NCI-H774 (cell line): ENCODE data around the gene HSPG2.

Experiments used
- DNase-seq: peaks from one replicate; lab custom pipeline; 2025; lab: John Stamatoyannopoulos, UW

The HSPG2 gene

GRCh38 chr1:21879928-21880618 is 57.0 kb downstream of the HSPG2 start:
- DNase-seq: no peak

- DNase-seq: no peak
Measured at GRCh38 chr1:21878840-21879478, 58.2 kb downstream of the HSPG2 start.

- DNase-seq: no peak
Measured at GRCh38 chr1:21878009-21878773, 58.9 kb downstream of the HSPG2 start.

GRCh38 chr1:21876267-21876666 is 60.8 kb downstream of the HSPG2 start:
- DNase-seq: no peak

- no peak for DNase-seq
Measured at GRCh38 chr1:21875621-21876063, 61.5 kb downstream of the HSPG2 start.

GRCh38 chr1:21874778-21875547 is 62.1 kb downstream of the HSPG2 start:
- DNase-seq: no peak

- DNase-seq: no peak
Measured at GRCh38 chr1:21874328-21874727, 62.8 kb downstream of the HSPG2 start.

GRCh38 chr1:21873761-21874160 is 63.3 kb downstream of the HSPG2 start:
- DNase-seq: no peak

- DNase-seq: no peak
Measured at GRCh38 chr1:21873174-21873573, 63.9 kb downstream of the HSPG2 start.

GRCh38 chr1:21872445-21873079 is 64.5 kb downstream of the HSPG2 start:
- DNase-seq: no peak

- no peak for DNase-seq
Measured at GRCh38 chr1:21871943-21872342, 65.2 kb downstream of the HSPG2 start.

GRCh38 chr1:21870611-21871010 is 66.5 kb downstream of the HSPG2 start:
- DNase-seq: no peak

- peak; percentile 9 for DNase-seq
Measured at GRCh38 chr1:21869620-21870121, 67.4 kb downstream of the HSPG2 start.

- DNase-seq: no peak
Measured at GRCh38 chr1:21868941-21869454, 68.1 kb downstream of the HSPG2 start.

- no peak for DNase-seq
Measured at GRCh38 chr1:21868482-21868881, 68.6 kb downstream of the HSPG2 start.

- DNase-seq: no peak
Measured at GRCh38 chr1:21867451-21867996, 69.6 kb downstream of the HSPG2 start.

GRCh38 chr1:21866707-21867043 is 70.4 kb downstream of the HSPG2 start:
- DNase-seq: no peak

- DNase-seq: no peak
Measured at GRCh38 chr1:21865943-21866706, 71.0 kb downstream of the HSPG2 start.

GRCh38 chr1:21865609-21865942 is 71.5 kb downstream of the HSPG2 start:
- no peak for DNase-seq

- no peak for DNase-seq
Measured at GRCh38 chr1:21864730-21865129, 72.4 kb downstream of the HSPG2 start.

- DNase-seq: no peak
Measured at GRCh38 chr1:21863981-21864380, 73.1 kb downstream of the HSPG2 start.
